Erythroblast (primary cell): ENCODE results near the gene PDCD6IP.

ENCODE experiments used
- GATA1 ChIP-seq: IDR thresholded peaks from 2 replicates; pipeline ENCODE4 v1.6.1; 2011; ENCODE audit warnings: low read depth, mild to moderate bottlenecking, control low read depth, low read length, moderate library complexity
- POLR2A ChIP-seq: IDR thresholded peaks from 2 replicates; pipeline ENCODE4 v1.6.1; 2011; ENCODE audit warnings: mild to moderate bottlenecking, low read length

GRCh38 chr3:33892655-33893054, 94.2 kb downstream of the PDCD6IP start:
- TF ChIP-seq POLR2A (no peak), GATA1 (no peak)
